Stimulated activated CD4-positive, alpha-beta T cell treated with anti-CD3 and anti-CD28 coated beads, TNF-alpha, amount 100 ng/mL, for 48 hours (primary cell): ENCODE results near the gene NBAS.
"Not testable (repeated sequence)": the region's sequence is repeated elsewhere in the genome, so short reads cannot be mapped to it uniquely, and the experiment has no call there.

Experiments
- DNase-seq, 3 donors: peaks; one replicate each; pipeline ENCODE4 v3.0.0-alpha.2; 2020; ENCODE audit warnings: low read depth in 3 of 3

NBAS gene

GRCh38 chr2:15460112-15460620, 101.0 kb downstream of the NBAS start:
- no peak for DNase-seq

- DNase-seq = no peak
These were observed 102.9 kb downstream of the NBAS start for GRCh38 chr2:15458277-15458676.

- no peak for DNase-seq
These were observed 103.3 kb downstream of the NBAS start for GRCh38 chr2:15457868-15458267.

- no peak for DNase-seq
These were observed 104.8 kb downstream of the NBAS start for GRCh38 chr2:15456352-15456751.

- DNase-seq = no peak
These were observed 110.3 kb downstream of the NBAS start for GRCh38 chr2:15450808-15451207.

GRCh38 chr2:15449556-15450236, 111.4 kb downstream of the NBAS start:
- no peak for DNase-seq

- no peak for DNase-seq
These were observed 112.8 kb downstream of the NBAS start for GRCh38 chr2:15448250-15448839.

- DNase-seq = no peak
These were observed 113.8 kb downstream of the NBAS start for GRCh38 chr2:15447381-15447780.

GRCh38 chr2:15446961-15447360, 114.2 kb downstream of the NBAS start:
- DNase-seq = no peak

- DNase-seq = no peak
These were observed 115.1 kb downstream of the NBAS start for GRCh38 chr2:15445891-15446562.

GRCh38 chr2:15439768-15440524, 121.2 kb downstream of the NBAS start:
- DNase-seq = not testable (repeated sequence)

- DNase-seq = not testable (repeated sequence)
These were observed 121.8 kb downstream of the NBAS start for GRCh38 chr2:15439366-15439765.

- no peak for DNase-seq
These were observed 124.9 kb downstream of the NBAS start for GRCh38 chr2:15436195-15436594.

- DNase-seq = no peak
These were observed 125.7 kb downstream of the NBAS start for GRCh38 chr2:15435474-15435873.

- DNase-seq = no peak
These were observed 128.4 kb downstream of the NBAS start for GRCh38 chr2:15432642-15433256.

GRCh38 chr2:15429032-15429431, 132.1 kb downstream of the NBAS start:
- DNase-seq = no peak

- DNase-seq = no peak
These were observed 133.1 kb downstream of the NBAS start for GRCh38 chr2:15427987-15428386.

GRCh38 chr2:15426606-15427005, 134.5 kb downstream of the NBAS start:
- DNase-seq = no peak

- DNase-seq = no peak
These were observed 135.4 kb downstream of the NBAS start for GRCh38 chr2:15425712-15426111.

GRCh38 chr2:15421753-15422152, 139.4 kb downstream of the NBAS start:
- DNase-seq = no peak

GRCh38 chr2:15415748-15416147, 145.4 kb downstream of the NBAS start:
- no peak for DNase-seq

- no peak for DNase-seq
These were observed 148.4 kb downstream of the NBAS start for GRCh38 chr2:15412779-15413178.
